Measurements from ENCODE around the gene INO80E. TPM values are rescaled to one million over a fixed set of nuclear protein-coding genes. Genes with fewer than 3 reads are reported as not detected.

The INO80E gene
- total RNA-seq, 1 donor from 2014 or later, result 119 TPM

DNA sequence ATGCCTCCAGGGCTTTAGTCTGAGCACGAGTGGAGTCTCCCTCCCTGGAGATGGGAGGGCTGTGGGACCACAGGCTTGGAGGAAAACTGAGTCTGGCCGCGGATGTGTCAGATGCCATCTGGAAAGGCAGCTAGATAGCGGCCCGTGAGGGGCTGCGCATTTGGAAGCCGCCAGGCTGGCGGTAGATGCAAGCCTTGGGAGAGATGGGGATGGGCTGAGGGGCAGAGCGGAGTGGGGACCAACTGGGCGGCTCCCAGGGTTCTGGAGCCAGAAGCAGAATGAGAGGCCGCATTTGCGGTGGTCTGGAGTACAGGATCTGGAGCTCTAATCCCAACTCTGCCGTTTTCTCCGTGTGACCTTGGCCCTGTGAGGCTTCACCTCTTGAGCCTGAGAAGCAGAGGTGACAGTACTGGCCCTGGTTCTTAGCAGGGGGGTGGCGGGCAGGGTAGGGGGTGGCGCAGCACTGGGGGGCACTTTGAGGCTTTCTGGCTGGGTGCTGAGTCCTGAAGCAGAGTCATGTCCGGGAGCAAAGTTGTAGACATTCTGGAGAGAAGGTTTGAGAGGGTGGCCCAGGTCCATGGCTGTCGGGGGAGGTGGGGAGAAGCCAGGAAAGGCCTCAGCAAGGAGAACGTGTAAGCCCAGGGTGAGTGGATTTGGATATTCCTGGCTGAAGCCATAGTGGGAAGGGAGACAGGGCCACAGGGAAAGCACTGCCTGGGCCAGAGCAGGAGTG lies 6.7 kb downstream of the INO80E start:
- H3K27ac Mint-ChIP-seq, result no peak overlapping the region
- no peaks in the 10 kb centered on the region for H3K27me3 Mint-ChIP-seq (ENCODE audit: low read depth)
- no peak overlapping the region for H3K4me3 Mint-ChIP-seq (ENCODE audit: low read depth)
- DNase-seq (ENCODE audit: low spot score), result no peak
- peaks cover 3% of the 10 kb centered on the region for H3K4me1 Mint-ChIP-seq (ENCODE audit: low read depth)
- intact Hi-C loops (cut with micrococcal nuclease), result no loop called here
- no peaks in the 10 kb centered on the region for H3K9me3 Mint-ChIP-seq
- H3K36me3 Mint-ChIP-seq (ENCODE audit: low read depth), result peaks cover 41% of the 10 kb centered on the region

DNA sequence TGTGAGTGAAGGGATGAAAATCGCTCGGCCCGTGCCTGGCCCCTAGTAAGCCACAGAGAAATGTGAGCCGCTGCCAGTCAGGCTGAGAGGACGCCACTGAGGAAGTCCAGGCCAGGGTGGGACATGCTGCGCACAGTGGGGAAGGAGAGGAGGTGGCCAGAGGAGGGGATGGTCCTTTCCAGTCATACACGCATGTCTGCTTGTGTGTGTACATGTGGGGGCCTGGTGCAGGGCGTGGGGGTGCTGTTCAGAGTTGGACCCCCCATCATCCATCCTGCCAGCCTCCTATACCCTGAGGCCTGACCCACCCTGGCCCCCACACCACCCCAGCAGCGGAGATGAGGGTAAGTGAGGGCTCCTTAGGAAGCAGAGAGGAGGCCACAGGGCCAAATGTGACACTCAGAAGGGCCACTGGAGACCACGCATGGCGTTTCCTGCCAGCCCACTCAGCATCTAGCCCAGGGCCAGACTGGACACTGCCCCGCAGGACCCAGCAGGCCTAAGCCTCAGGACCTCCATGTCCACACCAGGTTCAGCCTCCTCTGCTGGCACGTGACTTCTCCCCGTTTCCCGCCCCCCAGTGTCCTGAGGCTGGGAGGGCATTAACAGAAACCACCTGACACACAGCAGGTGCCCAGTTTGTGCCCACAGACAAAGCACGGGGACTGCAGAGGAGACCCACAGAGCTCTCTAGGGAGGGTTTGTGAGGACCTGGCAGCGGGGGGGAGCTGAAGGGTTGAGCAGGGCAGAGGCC lies 7.8 kb downstream of the INO80E start:
- Mint-ChIP-seq H3K4me3 (ENCODE audit: low read depth) (no peak overlapping the region), H3K36me3 (ENCODE audit: low read depth) (peaks cover 31% of the 10 kb centered on the region), H3K4me1 (ENCODE audit: low read depth) (no peaks in the 10 kb centered on the region), H3K27ac (peak overlapping the region; percentile 21), H3K27me3 (ENCODE audit: low read depth) (peaks cover 3% of the 10 kb centered on the region), H3K9me3 (no peaks in the 10 kb centered on the region)
- no peak for DNase-seq (ENCODE audit: low spot score)
- intact Hi-C loops (cut with micrococcal nuclease), result no loop called here

DNA sequence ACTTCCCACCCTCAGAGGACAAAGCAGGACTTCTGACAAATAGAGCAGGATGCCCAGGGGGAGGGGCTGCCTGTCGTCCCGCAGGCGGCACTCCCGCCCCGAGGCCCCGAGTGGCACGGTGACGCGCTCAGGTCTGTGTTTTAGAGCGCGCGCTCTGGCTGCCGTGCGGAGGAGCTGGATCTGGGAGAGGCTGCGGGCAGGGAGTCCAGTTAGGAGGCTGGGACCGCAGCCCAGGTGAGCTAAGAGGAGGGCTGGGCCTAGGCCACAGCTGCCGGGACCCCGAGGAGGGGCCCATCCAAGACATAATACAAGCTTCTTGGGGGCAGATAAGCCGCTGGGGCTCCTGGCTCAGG lies 8.4 kb downstream of the INO80E start:
- Mint-ChIP-seq H3K27ac (peak overlapping the region; percentile 21), H3K4me3 (ENCODE audit: low read depth) (no peak overlapping the region), H3K4me1 (ENCODE audit: low read depth) (no peaks in the 10 kb centered on the region), H3K9me3 (no peaks in the 10 kb centered on the region), H3K27me3 (ENCODE audit: low read depth) (peaks cover 7% of the 10 kb centered on the region), H3K36me3 (ENCODE audit: low read depth) (peaks cover 26% of the 10 kb centered on the region)
- no peak for DNase-seq (ENCODE audit: low spot score)
- intact Hi-C loops (cut with micrococcal nuclease), result no loop called here

DNA sequence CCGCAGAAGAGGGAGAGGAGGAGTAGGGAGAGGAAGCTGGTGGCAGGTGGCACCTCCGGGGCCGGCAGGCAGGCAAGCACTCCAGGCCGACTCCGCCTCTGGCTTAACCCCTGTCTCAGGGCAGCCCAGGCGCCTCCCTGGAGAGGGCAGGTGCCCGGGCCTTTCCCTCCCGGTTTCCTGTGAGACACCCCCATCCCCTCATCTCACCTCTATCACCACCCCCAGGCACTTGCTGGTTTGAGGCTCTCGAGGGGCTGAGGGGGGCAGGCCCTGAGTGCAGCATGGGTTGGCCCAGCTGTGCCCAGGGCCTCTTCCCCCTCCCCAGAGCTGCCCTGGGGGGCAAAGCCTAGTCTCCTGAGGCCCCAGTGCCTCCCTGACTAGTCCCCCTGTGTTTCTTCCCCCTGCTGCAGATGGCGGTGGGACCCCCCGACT lies 8.8 kb downstream of the INO80E start:
- Mint-ChIP-seq H3K9me3 (no peaks in the 10 kb centered on the region), H3K4me3 (ENCODE audit: low read depth) (no peak overlapping the region), H3K27me3 (ENCODE audit: low read depth) (peaks cover 8% of the 10 kb centered on the region), H3K27ac (no peak overlapping the region), H3K4me1 (ENCODE audit: low read depth) (no peaks in the 10 kb centered on the region), H3K36me3 (ENCODE audit: low read depth) (peaks cover 21% of the 10 kb centered on the region)
- DNase-seq (ENCODE audit: low spot score), result no peak
- intact Hi-C loops (cut with micrococcal nuclease), result no loop called here

DNA sequence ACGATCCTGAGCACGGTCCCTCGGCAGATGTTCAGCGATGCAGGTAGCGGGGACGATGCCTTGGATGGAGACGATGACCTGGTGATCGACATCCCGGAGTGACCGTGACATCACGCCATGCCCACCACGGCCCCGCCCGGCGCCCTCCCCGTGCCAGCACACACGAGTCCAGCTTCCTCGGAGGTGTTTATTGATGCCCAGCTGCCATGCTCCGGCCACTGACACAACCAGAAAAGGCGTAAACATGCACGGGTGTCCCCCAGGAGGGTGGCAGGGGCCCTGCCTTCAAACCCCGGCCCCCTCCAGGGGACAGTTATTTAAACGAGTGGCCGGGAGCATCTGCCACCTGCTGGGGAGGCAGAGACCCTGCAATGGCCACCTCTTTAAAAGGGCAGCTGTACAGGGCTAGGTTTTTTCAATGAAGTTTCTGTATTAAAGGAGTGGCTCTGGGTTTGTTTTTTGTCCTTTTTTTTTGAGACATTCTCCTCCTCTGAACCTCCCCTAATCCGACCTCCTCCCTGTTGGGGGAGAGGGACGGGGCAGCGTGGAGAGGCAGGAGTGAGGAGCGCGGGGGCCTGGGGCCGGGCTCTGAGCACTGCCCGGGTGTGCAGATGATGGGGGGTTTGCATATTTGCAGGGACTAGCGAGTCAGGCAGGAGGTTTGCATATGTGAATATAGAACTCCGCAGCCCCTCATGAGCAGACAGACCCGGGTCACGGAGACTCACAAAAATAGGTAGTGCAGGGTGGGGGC lies 9.5 kb downstream of the INO80E start:
- Mint-ChIP-seq H3K27ac (no peak overlapping the region), H3K36me3 (ENCODE audit: low read depth) (peaks cover 20% of the 10 kb centered on the region), H3K9me3 (no peaks in the 10 kb centered on the region), H3K4me3 (ENCODE audit: low read depth) (no peak overlapping the region), H3K4me1 (ENCODE audit: low read depth) (no peaks in the 10 kb centered on the region), H3K27me3 (ENCODE audit: low read depth) (peaks cover 12% of the 10 kb centered on the region)
- intact Hi-C loops (cut with micrococcal nuclease), result no loop called here
- no peak for DNase-seq (ENCODE audit: low spot score)

DNA sequence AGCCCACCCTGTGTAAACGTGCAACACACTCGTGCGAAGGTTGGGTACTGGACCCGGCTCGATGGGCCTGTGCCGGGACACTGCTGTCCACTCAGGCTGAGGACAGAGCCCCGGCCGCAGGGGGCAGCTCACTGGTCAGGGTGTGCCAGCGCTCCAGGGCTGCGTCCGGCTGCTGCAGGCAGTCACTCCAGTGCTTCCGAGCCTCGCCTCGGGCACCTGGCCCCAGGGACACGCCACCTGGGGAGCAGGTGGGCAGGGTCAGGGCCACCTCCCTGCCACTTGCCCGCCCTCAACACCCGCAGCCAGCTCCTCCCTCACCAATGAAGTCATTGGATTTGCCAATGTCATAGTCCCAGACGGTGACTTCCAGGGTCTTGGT lies 10.0 kb downstream of the INO80E start:
- no peak overlapping the region for H3K27ac Mint-ChIP-seq
- H3K27me3 Mint-ChIP-seq (ENCODE audit: low read depth), result peaks cover 13% of the 10 kb centered on the region
- no peak for DNase-seq (ENCODE audit: low spot score)
- no peak overlapping the region for H3K4me3 Mint-ChIP-seq (ENCODE audit: low read depth)
- peaks cover 20% of the 10 kb centered on the region for H3K36me3 Mint-ChIP-seq (ENCODE audit: low read depth)
- intact Hi-C loops (cut with micrococcal nuclease), result no loop called here
- H3K4me1 Mint-ChIP-seq (ENCODE audit: low read depth), result no peaks in the 10 kb centered on the region
- H3K9me3 Mint-ChIP-seq, result no peaks in the 10 kb centered on the region

DNA sequence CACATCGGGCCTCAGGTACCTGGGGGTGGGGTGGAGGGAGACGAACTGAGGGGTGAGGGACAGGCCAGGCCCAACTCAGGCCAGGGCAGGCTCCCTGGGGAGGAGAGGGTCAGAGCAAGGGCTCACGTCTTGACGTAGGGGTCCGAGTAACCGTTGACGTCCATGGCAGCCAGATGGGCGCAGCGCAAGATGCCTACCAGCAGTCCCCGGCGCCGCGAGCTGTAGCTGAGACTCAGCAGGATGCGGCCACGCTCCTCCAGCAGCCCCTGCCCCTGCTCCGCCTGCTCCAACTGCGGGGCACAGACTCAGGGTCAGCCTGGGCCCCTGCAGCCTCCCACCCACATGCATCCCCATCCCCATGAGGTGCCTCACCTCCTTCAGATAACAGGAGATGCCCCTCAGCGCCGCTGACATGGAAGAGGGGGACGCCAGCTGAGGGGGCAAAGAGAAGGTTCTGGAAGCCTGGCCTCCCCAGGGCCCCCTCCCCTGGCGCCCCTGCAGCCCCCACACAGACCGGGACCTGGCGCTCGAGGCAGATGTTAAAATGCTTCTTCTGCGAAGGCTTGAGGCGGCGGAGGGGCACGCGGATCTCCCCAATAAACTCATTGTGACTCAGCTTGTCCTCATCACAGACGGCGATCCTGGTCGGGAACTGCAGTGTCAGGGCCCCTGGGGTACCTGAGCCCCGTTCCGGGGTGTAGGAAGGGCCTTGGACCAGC lies 10.8 kb downstream of the INO80E start:
- no peak overlapping the region for H3K27ac Mint-ChIP-seq
- H3K4me3 Mint-ChIP-seq (ENCODE audit: low read depth), result no peak overlapping the region
- H3K9me3 Mint-ChIP-seq, result no peaks in the 10 kb centered on the region
- intact Hi-C loops (cut with micrococcal nuclease), result no loop called here
- H3K27me3 Mint-ChIP-seq (ENCODE audit: low read depth), result peaks cover 13% of the 10 kb centered on the region
- peaks cover 16% of the 10 kb centered on the region for H3K36me3 Mint-ChIP-seq (ENCODE audit: low read depth)
- H3K4me1 Mint-ChIP-seq (ENCODE audit: low read depth), result no peaks in the 10 kb centered on the region
- DNase-seq (ENCODE audit: low spot score), result no peak

DNA sequence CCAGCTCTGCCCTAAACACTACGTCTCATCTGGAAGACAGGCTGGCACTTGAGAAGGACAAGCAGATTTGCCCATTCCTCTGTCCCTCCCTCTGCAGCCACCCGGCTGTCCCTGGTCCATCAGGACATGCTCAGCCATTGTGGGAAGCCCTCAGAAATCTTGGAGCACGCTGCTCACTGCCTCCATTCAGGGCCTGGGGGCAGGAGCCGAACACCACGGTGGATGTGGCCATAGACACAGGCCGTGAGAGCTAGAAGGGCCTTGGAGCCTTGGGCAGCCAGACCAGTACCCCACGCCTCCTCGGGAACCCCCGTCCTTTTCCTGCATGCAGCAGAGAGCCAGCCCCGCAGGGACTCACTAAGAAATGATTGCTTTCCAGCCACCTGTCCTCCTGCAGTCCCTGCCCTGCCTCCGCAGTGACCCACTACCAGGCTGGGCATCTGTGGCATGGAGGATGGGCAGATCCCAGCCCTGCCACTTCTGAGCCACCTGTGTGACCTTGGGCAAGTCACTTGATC lies 11.4 kb downstream of the INO80E start:
- H3K27me3 Mint-ChIP-seq (ENCODE audit: low read depth), result peaks cover 18% of the 10 kb centered on the region
- intact Hi-C loops (cut with micrococcal nuclease), result no loop called here
- H3K27ac Mint-ChIP-seq, result no peak overlapping the region
- H3K36me3 Mint-ChIP-seq (ENCODE audit: low read depth), result peaks cover 9% of the 10 kb centered on the region
- H3K4me1 Mint-ChIP-seq (ENCODE audit: low read depth), result peaks cover 3% of the 10 kb centered on the region
- H3K4me3 Mint-ChIP-seq (ENCODE audit: low read depth), result no peak overlapping the region
- DNase-seq (ENCODE audit: low spot score), result no peak
- H3K9me3 Mint-ChIP-seq, result no peaks in the 10 kb centered on the region

DNA sequence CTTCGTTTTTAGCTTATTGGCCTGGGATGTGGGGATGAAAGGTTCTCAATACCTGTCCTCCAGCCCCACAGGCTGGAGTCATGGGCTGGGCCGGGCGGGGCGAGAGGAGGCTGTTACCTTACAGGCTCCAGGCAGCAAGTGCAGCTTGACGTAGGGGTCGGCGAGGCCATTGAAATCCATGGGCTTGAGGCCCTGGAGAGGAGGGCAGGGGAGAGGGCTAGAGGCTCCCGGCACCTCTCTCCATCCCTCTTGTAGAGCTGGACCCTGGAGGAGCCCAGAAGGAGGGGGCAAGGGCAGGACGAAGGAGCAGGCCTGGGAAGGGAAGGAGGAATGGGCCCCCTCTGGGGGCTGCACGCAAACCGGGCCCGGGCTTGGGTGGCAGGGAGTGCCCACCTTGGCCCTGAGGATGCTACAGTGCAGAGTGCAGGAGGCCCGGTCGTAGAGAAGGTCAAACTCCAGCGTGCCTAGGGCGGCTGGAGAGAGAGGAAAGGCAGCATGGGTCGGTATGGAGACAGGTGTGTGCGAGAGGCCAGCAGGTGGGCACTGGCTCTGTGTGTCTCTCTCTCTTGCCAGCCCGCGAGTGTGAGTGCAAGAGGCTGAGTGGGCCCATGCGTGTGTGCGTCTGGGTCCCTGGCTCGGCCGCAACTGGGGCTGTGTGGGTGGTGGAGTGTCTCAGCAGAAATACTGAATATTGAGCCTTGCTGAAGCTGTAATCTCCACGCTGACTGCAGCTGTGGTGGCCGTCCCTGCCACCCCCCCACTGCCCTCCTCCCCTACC lies 13.2 kb downstream of the INO80E start:
- Mint-ChIP-seq H3K4me1 (ENCODE audit: low read depth) (peaks cover 3% of the 10 kb centered on the region), H3K9me3 (no peaks in the 10 kb centered on the region), H3K27me3 (ENCODE audit: low read depth) (peaks cover 21% of the 10 kb centered on the region), H3K4me3 (ENCODE audit: low read depth) (peak overlapping the region; percentile 39), H3K36me3 (ENCODE audit: low read depth) (no peaks in the 10 kb centered on the region), H3K27ac (no peak overlapping the region)
- no peak for DNase-seq (ENCODE audit: low spot score)
- intact Hi-C loops (cut with micrococcal nuclease), result no loop called here

DNA sequence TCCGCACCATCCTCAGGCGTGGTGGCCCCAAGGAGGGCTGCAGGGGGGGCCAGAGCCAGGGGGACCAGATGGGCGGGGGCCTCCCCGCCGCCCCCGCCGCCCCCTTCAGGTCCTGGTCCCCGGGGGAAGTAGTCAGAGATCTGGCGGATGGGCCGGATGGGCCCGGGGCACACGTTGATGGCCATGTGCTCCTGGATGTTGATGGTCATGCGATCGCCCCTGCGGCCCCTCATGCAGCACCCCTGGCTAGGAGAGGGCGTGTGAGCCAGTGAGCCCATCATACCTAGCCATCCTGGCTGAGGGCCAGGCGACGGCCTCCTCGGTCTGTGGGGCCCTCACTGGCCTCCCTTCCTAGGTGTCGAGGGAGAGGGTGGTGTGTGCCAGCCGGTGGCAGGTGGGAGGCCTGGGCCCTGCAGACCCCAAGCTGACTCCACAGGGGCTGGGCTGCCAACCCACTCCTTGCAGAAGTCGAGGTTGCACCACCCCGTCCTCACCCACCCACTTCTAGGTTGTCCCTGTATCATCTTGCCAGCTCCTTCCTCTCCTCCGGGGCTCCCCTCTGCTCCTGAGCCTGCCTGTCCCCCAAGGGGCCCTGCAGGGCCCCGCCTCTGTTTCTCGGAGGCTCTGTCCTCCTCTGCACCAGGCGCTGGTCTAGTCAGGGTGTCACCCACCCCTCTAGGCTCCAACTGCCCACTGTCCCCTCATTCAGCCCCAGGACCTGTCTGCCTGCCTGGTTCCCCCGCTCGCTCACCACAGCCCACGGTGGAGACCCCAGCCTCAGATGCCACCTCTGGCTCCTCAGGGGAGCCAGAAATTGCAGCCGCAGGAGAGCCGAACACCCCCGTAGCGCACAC lies 14.2 kb downstream of the INO80E start:
- no peak overlapping the region for H3K27ac Mint-ChIP-seq
- H3K9me3 Mint-ChIP-seq, result no peaks in the 10 kb centered on the region
- no peaks in the 10 kb centered on the region for H3K36me3 Mint-ChIP-seq (ENCODE audit: low read depth)
- DNase-seq (ENCODE audit: low spot score), result no peak
- peak overlapping the region; percentile 60 for H3K4me3 Mint-ChIP-seq (ENCODE audit: low read depth)
- H3K27me3 Mint-ChIP-seq (ENCODE audit: low read depth), result peaks cover 21% of the 10 kb centered on the region
- peaks cover 3% of the 10 kb centered on the region for H3K4me1 Mint-ChIP-seq (ENCODE audit: low read depth)
- intact Hi-C loops (cut with micrococcal nuclease), result no loop called here
